ENCODE data around the gene THSD7A. TPM values are rescaled to one million over a fixed set of nuclear protein-coding genes. Genes with fewer than 3 reads are reported as not detected.

Gene THSD7A
- total RNA-seq, 1 experiment from 2014 or later = 5.9 TPM

GRCh38 chr7:11749629-11750028 lies 82.4 kb downstream of the THSD7A start:
- TF ChIP-seq, protein P1, sequence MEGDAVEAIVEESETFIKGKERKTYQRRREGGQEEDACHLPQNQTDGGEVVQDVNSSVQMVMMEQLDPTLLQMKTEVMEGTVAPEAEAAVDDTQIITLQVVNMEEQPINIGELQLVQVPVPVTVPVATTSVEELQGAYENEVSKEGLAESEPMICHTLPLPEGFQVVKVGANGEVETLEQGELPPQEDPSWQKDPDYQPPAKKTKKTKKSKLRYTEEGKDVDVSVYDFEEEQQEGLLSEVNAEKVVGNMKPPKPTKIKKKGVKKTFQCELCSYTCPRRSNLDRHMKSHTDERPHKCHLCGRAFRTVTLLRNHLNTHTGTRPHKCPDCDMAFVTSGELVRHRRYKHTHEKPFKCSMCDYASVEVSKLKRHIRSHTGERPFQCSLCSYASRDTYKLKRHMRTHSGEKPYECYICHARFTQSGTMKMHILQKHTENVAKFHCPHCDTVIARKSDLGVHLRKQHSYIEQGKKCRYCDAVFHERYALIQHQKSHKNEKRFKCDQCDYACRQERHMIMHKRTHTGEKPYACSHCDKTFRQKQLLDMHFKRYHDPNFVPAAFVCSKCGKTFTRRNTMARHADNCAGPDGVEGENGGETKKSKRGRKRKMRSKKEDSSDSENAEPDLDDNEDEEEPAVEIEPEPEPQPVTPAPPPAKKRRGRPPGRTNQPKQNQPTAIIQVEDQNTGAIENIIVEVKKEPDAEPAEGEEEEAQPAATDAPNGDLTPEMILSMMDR (IDR thresholded peaks at IDR 0.05; ENCODE audit: unreplicated experiment) = no peak
- Mint-ChIP-seq H3K27me3 (ENCODE audit: unreplicated experiment) (no peaks in the 10 kb centered on the region), H3K27ac (ENCODE audit: unreplicated experiment) (no peak overlapping the region), H3K36me3 (ENCODE audit: insufficient read depth, unreplicated experiment) (no peaks in the 10 kb centered on the region), H3K9me3 (ENCODE audit: low read depth, unreplicated experiment) (no peaks in the 10 kb centered on the region), H3K4me1 (ENCODE audit: low read depth, unreplicated experiment) (no peaks in the 10 kb centered on the region), H3K4me3 (ENCODE audit: low read depth, unreplicated experiment) (no peak overlapping the region)
- intact Hi-C loops (cut with micrococcal nuclease; ENCODE audit: unreplicated experiment) = no loop called here
- no TSS peak for BruUV-seq (replicated peaks)
- CTCF ChIA-PET = interaction anchor here (0.6 to 0.7 kb wide), 2 partner anchors 267 to 462 kb away, joined by 4 to 5 read pairs; no protein-coding TSS in a partner anchor
- DNase-seq = no peak

GRCh38 chr7:11748884-11749283 lies 83.1 kb downstream of the THSD7A start:
- CTCF ChIA-PET = interaction anchor here (0.7 kb wide), 1 partner anchor 268 kb away, joined by 5 read pairs; no protein-coding TSS in a partner anchor
- TF ChIP-seq, protein P1 (IDR thresholded peaks at IDR 0.05; ENCODE audit: unreplicated experiment) = no peak

GRCh38 chr7:11747715-11748485 lies 84.1 kb downstream of the THSD7A start:
- CTCF ChIA-PET = no interaction called here
- Mint-ChIP-seq H3K36me3 (ENCODE audit: insufficient read depth, unreplicated experiment) (no peaks in the 10 kb centered on the region), H3K27me3 (ENCODE audit: unreplicated experiment) (no peaks in the 10 kb centered on the region), H3K9me3 (ENCODE audit: low read depth, unreplicated experiment) (no peaks in the 10 kb centered on the region), H3K4me1 (ENCODE audit: low read depth, unreplicated experiment) (no peaks in the 10 kb centered on the region), H3K4me3 (ENCODE audit: low read depth, unreplicated experiment) (no peak overlapping the region), H3K27ac (ENCODE audit: unreplicated experiment) (no peak overlapping the region)
- intact Hi-C loops (cut with micrococcal nuclease; ENCODE audit: unreplicated experiment) = no loop called here
- no TSS peak for BruUV-seq (replicated peaks)
- DNase-seq = no peak
- TF ChIP-seq, protein P1 (IDR thresholded peaks at IDR 0.05; ENCODE audit: unreplicated experiment) = no peak

More at GRCh38 chr7:11748884-11749283, 83.1 kb downstream of the THSD7A start:
- no peak overlapping the region for H3K4me3 Mint-ChIP-seq (ENCODE audit: low read depth, unreplicated experiment)
- no TSS peak for BruUV-seq (replicated peaks)
- H3K27ac Mint-ChIP-seq (ENCODE audit: unreplicated experiment) = no peak overlapping the region
- intact Hi-C loops (cut with micrococcal nuclease; ENCODE audit: unreplicated experiment) = no loop called here
- H3K36me3 Mint-ChIP-seq (ENCODE audit: insufficient read depth, unreplicated experiment) = no peaks in the 10 kb centered on the region
- no peaks in the 10 kb centered on the region for H3K4me1 Mint-ChIP-seq (ENCODE audit: low read depth, unreplicated experiment)
- H3K9me3 Mint-ChIP-seq (ENCODE audit: low read depth, unreplicated experiment) = no peaks in the 10 kb centered on the region
- DNase-seq = no peak
- H3K27me3 Mint-ChIP-seq (ENCODE audit: unreplicated experiment) = no peaks in the 10 kb centered on the region

- Mint-ChIP-seq H3K27me3 (ENCODE audit: unreplicated experiment) (no peaks in the 10 kb centered on the region), H3K9me3 (ENCODE audit: low read depth, unreplicated experiment) (no peaks in the 10 kb centered on the region), H3K4me3 (ENCODE audit: low read depth, unreplicated experiment) (no peak overlapping the region), H3K4me1 (ENCODE audit: low read depth, unreplicated experiment) (no peaks in the 10 kb centered on the region), H3K36me3 (ENCODE audit: insufficient read depth, unreplicated experiment) (no peaks in the 10 kb centered on the region), H3K27ac (ENCODE audit: unreplicated experiment) (no peak overlapping the region)
- TF ChIP-seq, protein P1 (IDR thresholded peaks at IDR 0.05; ENCODE audit: unreplicated experiment) = no peak
- CTCF ChIA-PET = no interaction called here
- intact Hi-C loops (cut with micrococcal nuclease; ENCODE audit: unreplicated experiment) = no loop called here
- no TSS peak for BruUV-seq (replicated peaks)
- no peak for DNase-seq
Measured at GRCh38 chr7:11746591-11746990, 85.4 kb downstream of the THSD7A start.

Data from Calu3 (cell line).